Measurements from ENCODE around the gene SPTBN4. TPM values are rescaled to one million over a fixed set of nuclear protein-coding genes. Genes with fewer than 3 reads are reported as not detected.

Gene SPTBN4
- total and polyA plus RNA-seq, 10 of the 15 experiments (the other 5 are each of a cell fraction or from before 2014, with no cell fraction given): 0.04 to 1.1 (median 0.34) TPM; not detected in 1

DNA sequence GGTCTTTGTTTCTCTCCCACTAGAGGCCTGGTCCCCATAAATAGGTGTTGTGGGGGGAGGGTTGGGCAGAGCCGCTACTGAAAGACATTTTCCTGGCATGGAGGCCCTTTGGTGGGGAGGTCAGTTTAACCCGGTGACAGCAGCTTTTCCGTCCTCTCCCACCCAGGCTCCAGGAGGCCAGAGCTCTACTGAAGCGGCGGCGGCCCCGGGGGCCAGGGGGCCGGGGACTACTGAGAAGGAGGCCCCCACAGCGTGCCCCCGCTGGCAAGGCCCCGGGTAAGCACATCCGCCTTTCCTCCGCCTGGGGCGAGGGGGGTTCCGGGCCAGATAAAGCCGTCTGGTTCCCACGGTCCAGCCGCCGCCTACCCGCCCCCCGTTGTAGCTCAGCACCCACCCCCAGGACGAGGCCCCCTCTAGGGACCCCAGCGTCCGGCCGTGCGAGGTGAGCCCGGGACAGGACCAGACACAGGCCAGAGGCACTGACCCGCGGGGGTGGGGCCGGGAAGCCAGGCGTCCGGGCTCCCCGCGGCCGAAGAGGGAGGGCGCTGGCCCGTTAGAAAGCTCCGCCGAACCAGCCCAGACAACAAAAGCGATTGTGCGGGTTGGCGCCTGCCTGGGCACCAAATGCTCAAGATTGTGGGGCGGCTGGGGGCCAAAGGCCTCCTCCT is 133.2 kb downstream of the SPTBN4 start:
- Histone ChIP-seq H4K20me1 (ENCODE audit: control insufficient read depth, insufficient read depth) (no peaks in the 10 kb centered on the region), H3K27ac (ENCODE audit: control insufficient read depth, insufficient read depth) (no peak overlapping the region), H3K9ac (ENCODE audit: control insufficient read depth, insufficient read depth, low read length) (no peak overlapping the region), H3K27me3 (replicated peaks in 1 of 2; ENCODE audit: control insufficient read depth in 2 of 2, insufficient read depth in 2 of 2, low read length in 1 of 2) (peaks cover 11 to 14% of the 10 kb centered on the region in 2 experiments), H3K4me3 (no peak overlapping the region), H3K4me1 (ENCODE audit: control insufficient read depth, insufficient read depth, low read length) (peaks cover 21% of the 10 kb centered on the region), H3K9me3 (replicated peaks; ENCODE audit: control insufficient read depth, insufficient read depth, low read length) (no peaks in the 10 kb centered on the region), H3K4me2 (ENCODE audit: control insufficient read depth, insufficient read depth) (peak overlapping the region; percentile 13; the same call in 1 of the 2 replicates), H3K79me2 (ENCODE audit: control insufficient read depth, insufficient read depth, low read length) (no peaks in the 10 kb centered on the region), H2AFZ (ENCODE audit: control insufficient read depth, low read depth, low read length) (no peak overlapping the region), H3K36me3 (ENCODE audit: control insufficient read depth in 2 of 2, insufficient read depth in 2 of 2, low read length in 1 of 2) (no peaks in the 10 kb centered on the region)
- 8% methylated on average over 29 of the region's 43 CpGs for WGBS (ENCODE audit: insufficient coverage, insufficient replicate concordance, low lambda C conversion rate, missing lambda C conversion rate)
- FAIRE-seq: no peak
- RAD21 ChIA-PET (ENCODE audit: unreplicated experiment): interaction anchor here (0.7 to 1.5 kb wide), 4 partner anchors 34 to 136 kb away, joined by 3 to 7 read pairs (median 4); no protein-coding TSS in a partner anchor
- CTCF ChIA-PET: interaction anchor here (0.7 to 4.7 kb wide), 10 partner anchors 30 to 302 kb away, joined by 3 to 25 read pairs (median 8); no protein-coding TSS in a partner anchor
- in situ Hi-C loops (cut with MboI) (loop anchor here (10.0 kb wide), 1 partner anchor 295 kb away; no protein-coding TSS in a partner anchor), intact Hi-C loops (cut with micrococcal nuclease; ENCODE audit: unreplicated experiment) (loop anchor here (2.0 kb wide), 1 partner anchor 135 kb away; the partner anchor contains the start of gene BLVRB)
- no peak for DNase-seq (ENCODE audit: low read depth, low spot score)
- no peak for ATAC-seq
- POLR2A ChIA-PET: interaction anchor here (0.6 kb wide), 1 partner anchor 1623 kb away, joined by 3 read pairs; no protein-coding TSS in a partner anchor
- no TSS peak for BruUV-seq (replicated peaks)
- TF ChIP-seq EZH2 (IDR thresholded peaks at IDR 0.05; ENCODE audit: borderline replicate concordance, control insufficient read depth, low read depth, low read length): 0 out of 2 replicates have a peak, but pooled peaks have one; percentile 58
- TF ChIP-seq, protein P1, sequence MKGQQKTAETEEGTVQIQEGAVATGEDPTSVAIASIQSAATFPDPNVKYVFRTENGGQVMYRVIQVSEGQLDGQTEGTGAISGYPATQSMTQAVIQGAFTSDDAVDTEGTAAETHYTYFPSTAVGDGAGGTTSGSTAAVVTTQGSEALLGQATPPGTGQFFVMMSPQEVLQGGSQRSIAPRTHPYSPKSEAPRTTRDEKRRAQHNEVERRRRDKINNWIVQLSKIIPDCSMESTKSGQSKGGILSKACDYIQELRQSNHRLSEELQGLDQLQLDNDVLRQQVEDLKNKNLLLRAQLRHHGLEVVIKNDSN (IDR thresholded peaks at IDR 0.05; ENCODE audit: borderline replicate concordance, extremely low read length, insufficient read depth, low read depth, low read length): no peak
- SMC1A ChIA-PET (ENCODE audit: uncharacterized antibody, unreplicated experiment): interaction anchor here (1.1 kb wide), 1 partner anchor 34 kb away, joined by 5 read pairs; no protein-coding TSS in a partner anchor
